ENCODE data around the gene AOC3. TPM values are rescaled to one million over a fixed set of nuclear protein-coding genes. Genes with fewer than 3 reads are reported as not detected.

The AOC3 gene
- polyA plus RNA-seq, 2 of the 4 experiments (the other 2 are of a cell fraction), result 0.79 to 1.4 TPM

DNA sequence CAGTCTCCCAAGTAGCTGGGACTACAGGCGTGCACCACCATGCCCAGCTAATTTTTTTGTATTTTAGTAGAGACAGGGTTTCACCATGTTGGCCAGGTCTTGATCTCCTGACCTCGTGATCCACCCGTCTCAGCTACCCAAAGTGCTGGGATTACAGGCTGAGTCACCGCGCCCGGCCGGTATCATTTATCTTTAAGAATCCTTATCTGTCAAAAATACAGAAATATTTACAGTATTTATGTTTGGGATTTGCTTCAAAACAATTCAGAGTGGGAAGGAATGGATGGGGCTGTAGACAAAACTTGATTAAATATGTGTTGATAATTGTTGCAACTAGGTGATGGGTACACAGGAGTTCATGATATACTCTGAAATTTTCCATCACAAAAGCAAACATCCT, 29.8 kb upstream of the AOC3 start:
- no peak overlapping the region for H3K27ac ChIP-seq
- 86% methylated on average over 7 of the region's 7 CpGs for WGBS (ENCODE audit: missing lambda C conversion rate)
- TF ChIP-seq KDM1A (IDR thresholded peaks at IDR 0.05; ENCODE audit: low read depth), result no peak
- TF ChIP-seq POLR2AphosphoS2 (conservative IDR thresholded peaks at IDR 0.05; ENCODE audit: low read length), result no peak
- TF ChIP-seq HOXA7 (CRISPR knock-in tag; IDR thresholded peaks at IDR 0.05), result no peak
- no peak for TF ChIP-seq HDAC2 (IDR thresholded peaks at IDR 0.05)
- TF ChIP-seq EHF (CRISPR knock-in tag; IDR thresholded peaks at IDR 0.05), result no peak
- TF ChIP-seq, protein P1, sequence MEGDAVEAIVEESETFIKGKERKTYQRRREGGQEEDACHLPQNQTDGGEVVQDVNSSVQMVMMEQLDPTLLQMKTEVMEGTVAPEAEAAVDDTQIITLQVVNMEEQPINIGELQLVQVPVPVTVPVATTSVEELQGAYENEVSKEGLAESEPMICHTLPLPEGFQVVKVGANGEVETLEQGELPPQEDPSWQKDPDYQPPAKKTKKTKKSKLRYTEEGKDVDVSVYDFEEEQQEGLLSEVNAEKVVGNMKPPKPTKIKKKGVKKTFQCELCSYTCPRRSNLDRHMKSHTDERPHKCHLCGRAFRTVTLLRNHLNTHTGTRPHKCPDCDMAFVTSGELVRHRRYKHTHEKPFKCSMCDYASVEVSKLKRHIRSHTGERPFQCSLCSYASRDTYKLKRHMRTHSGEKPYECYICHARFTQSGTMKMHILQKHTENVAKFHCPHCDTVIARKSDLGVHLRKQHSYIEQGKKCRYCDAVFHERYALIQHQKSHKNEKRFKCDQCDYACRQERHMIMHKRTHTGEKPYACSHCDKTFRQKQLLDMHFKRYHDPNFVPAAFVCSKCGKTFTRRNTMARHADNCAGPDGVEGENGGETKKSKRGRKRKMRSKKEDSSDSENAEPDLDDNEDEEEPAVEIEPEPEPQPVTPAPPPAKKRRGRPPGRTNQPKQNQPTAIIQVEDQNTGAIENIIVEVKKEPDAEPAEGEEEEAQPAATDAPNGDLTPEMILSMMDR (IDR thresholded peaks at IDR 0.05), result no peak
- no peak for TF ChIP-seq MYC (IDR thresholded peaks at IDR 0.05; ENCODE audit: borderline replicate concordance, low read length)
- no peak for TF ChIP-seq KDM5A (IDR thresholded peaks at IDR 0.05)
- TF ChIP-seq, protein P2, sequence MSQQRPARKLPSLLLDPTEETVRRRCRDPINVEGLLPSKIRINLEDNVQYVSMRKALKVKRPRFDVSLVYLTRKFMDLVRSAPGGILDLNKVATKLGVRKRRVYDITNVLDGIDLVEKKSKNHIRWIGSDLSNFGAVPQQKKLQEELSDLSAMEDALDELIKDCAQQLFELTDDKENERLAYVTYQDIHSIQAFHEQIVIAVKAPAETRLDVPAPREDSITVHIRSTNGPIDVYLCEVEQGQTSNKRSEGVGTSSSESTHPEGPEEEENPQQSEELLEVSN (IDR thresholded peaks at IDR 0.05; ENCODE audit: borderline replicate concordance, low read depth), result no peak
- TF ChIP-seq ZNF302 (CRISPR knock-in tag; IDR thresholded peaks at IDR 0.05), result no peak
- no peak for TF ChIP-seq HEYL (CRISPR knock-in tag; IDR thresholded peaks at IDR 0.05)
- no peak for TF ChIP-seq ESRRA (IDR thresholded peaks at IDR 0.05; ENCODE audit: borderline replicate concordance, low read length)
- TF ChIP-seq HOXB13 (CRISPR knock-in tag; IDR thresholded peaks at IDR 0.05; ENCODE audit: low read depth), result no peak
- TF ChIP-seq, protein P3, sequence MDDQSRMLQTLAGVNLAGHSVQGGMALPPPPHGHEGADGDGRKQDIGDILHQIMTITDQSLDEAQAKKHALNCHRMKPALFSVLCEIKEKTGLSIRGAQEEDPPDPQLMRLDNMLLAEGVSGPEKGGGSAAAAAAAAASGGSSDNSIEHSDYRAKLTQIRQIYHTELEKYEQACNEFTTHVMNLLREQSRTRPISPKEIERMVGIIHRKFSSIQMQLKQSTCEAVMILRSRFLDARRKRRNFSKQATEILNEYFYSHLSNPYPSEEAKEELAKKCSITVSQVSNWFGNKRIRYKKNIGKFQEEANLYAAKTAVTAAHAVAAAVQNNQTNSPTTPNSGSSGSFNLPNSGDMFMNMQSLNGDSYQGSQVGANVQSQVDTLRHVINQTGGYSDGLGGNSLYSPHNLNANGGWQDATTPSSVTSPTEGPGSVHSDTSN (IDR thresholded peaks at IDR 0.05), result no peak
- no peak for TF ChIP-seq BHLHE40 (IDR thresholded peaks at IDR 0.05; ENCODE audit: low read depth, low read length)
- no peak for TF ChIP-seq CEBPB (IDR thresholded peaks at IDR 0.05)
- TF ChIP-seq ZSCAN20 (CRISPR knock-in tag; IDR thresholded peaks at IDR 0.05), result no peak
- TF ChIP-seq MAFK (IDR thresholded peaks at IDR 0.05; ENCODE audit: partially characterized antibody), result no peak
- POLR2A ChIA-PET, result interaction anchor here (1.5 to 2.0 kb wide), 2 partner anchors 177 to 243 kb away, joined by 5 read pairs; partner anchors contain the start of genes PSMC3IP and RPL27
- H3K4me2 ChIP-seq, result no peak overlapping the region
- CTCF ChIA-PET, result interaction anchor here (0.6 to 14.9 kb wide), 11 partner anchors 13 to 242 kb away, joined by 3 to 336 read pairs (median 19); partner anchors contain the start of genes AOC2, CNTD1, COA3 and PSMC3IP
- ATAC-seq, result no peak
- H3K4me1 ChIP-seq, result peaks cover 21% of the 10 kb centered on the region
- FAIRE-seq, result no peak
- H3K4me3 ChIP-seq, result no peak overlapping the region
- no peak for DNase-seq (ENCODE audit: low read depth in 1 of 2, low spot score in 1 of 2)
- no peaks in the 10 kb centered on the region for H3K9me3 ChIP-seq

DNA sequence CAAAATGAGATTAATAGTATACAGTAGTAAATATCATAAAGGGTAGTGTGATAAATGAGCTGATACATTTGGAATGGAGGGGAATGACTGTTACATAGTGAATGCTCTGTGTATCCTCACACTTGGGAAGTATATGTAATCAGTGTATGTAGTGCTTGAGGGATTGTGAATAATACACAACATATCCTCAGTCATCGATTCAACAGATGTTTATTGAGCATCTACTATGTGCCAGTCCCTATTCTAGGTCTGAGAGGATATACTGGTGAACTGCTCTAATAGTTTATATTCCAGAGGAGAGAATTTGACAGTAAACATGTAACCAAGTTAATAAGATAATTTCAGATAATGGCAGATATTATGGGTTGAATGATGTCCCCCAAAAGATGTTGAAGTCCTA, 23.5 kb upstream of the AOC3 start:
- H3K27ac ChIP-seq, result no peak overlapping the region
- WGBS (ENCODE audit: missing lambda C conversion rate), result 71% methylated on average over 1 of the region's 1 CpG
- TF ChIP-seq, protein P4, sequence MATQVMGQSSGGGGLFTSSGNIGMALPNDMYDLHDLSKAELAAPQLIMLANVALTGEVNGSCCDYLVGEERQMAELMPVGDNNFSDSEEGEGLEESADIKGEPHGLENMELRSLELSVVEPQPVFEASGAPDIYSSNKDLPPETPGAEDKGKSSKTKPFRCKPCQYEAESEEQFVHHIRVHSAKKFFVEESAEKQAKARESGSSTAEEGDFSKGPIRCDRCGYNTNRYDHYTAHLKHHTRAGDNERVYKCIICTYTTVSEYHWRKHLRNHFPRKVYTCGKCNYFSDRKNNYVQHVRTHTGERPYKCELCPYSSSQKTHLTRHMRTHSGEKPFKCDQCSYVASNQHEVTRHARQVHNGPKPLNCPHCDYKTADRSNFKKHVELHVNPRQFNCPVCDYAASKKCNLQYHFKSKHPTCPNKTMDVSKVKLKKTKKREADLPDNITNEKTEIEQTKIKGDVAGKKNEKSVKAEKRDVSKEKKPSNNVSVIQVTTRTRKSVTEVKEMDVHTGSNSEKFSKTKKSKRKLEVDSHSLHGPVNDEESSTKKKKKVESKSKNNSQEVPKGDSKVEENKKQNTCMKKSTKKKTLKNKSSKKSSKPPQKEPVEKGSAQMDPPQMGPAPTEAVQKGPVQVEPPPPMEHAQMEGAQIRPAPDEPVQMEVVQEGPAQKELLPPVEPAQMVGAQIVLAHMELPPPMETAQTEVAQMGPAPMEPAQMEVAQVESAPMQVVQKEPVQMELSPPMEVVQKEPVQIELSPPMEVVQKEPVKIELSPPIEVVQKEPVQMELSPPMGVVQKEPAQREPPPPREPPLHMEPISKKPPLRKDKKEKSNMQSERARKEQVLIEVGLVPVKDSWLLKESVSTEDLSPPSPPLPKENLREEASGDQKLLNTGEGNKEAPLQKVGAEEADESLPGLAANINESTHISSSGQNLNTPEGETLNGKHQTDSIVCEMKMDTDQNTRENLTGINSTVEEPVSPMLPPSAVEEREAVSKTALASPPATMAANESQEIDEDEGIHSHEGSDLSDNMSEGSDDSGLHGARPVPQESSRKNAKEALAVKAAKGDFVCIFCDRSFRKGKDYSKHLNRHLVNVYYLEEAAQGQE (IDR thresholded peaks at IDR 0.05), result no peak
- TF ChIP-seq FOSB (CRISPR knock-in tag; IDR thresholded peaks at IDR 0.05), result no peak
- H3K9me3 ChIP-seq, result no peaks in the 10 kb centered on the region
- ATAC-seq (no peak), DNase-seq (ENCODE audit: low read depth in 1 of 2, low spot score in 1 of 2) (no peak), FAIRE-seq (peak; percentile 85)
- H3K4me1 ChIP-seq, result peaks cover 19% of the 10 kb centered on the region
- H3K4me3 ChIP-seq, result no peak overlapping the region
- ChIA-PET CTCF (interaction anchor here (0.6 to 14.9 kb wide), 4 partner anchors 17 to 101 kb away, joined by 3 to 336 read pairs (median 39); partner anchors contain the start of genes AOC2, CNTD1 and COA3), POLR2A (no interaction called here)
- H3K4me2 ChIP-seq, result no peak overlapping the region
